Activated CD4-positive, alpha-beta T cell treated with anti-CD3 and anti-CD28 coated beads, Interleukin-2, Interleukin-6, amounts not matched to agents 100 ng/mL and 50 ng/mL, durations not matched to agents 16 hours and 8 hours (primary cell): ENCODE measurements around the gene RND1.

Source experiments
- DNase-seq: peaks from one replicate; pipeline ENCODE4 v3.0.0-alpha.2; 2020

RND1 gene

DNA sequence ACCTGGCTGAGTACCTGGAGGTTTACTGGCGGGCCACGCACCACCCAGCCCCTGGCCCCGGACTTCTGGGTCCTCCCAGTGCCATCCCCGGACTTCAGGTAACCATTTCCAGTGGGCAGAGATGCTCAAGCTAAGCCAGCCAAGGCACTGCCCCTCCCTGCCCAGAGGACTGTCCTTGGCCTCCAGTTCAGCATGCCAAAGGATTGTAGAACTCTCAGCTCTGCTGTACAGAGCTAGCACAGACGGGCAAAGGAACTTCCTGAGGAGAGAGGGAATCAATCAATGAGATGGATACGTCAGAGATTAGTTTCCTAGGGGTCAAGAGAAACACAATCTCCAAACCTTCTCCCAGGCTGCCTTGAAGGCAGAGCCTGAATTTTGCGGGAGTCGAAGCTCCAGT lies 38.6 kb downstream of the RND1 start:
- DNase-seq, result no peak

DNA sequence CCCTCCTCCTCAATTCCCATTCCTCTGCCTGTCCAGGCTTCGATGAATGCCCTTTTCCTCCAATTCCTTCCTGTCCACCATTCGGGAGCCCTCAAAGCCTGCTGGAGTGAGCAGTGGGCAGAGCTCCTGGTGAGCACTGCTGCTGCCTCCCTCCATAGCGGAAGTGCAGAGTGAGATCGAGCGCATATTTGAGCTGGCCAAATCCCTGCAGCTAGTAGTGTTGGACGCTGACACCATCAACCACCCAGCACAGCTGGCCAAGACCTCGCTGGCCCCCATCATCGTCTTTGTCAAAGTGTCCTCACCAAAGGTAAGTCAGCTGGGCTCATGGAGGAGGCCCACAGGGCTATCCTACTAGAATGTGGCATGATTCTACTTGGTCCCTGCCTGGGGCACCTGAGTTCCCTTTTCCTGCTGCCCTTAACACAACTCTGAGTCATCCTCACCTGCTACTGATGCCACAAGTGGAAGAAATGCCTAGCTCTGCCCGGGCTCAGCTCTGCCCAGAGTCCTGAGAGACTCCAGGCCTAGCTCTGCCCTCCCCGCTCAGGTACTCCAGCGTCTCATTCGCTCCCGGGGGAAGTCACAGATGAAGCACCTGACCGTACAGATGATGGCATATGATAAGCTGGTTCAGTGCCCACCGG lies 39.3 kb downstream of the RND1 start:
- DNase-seq, result no peak

DNA sequence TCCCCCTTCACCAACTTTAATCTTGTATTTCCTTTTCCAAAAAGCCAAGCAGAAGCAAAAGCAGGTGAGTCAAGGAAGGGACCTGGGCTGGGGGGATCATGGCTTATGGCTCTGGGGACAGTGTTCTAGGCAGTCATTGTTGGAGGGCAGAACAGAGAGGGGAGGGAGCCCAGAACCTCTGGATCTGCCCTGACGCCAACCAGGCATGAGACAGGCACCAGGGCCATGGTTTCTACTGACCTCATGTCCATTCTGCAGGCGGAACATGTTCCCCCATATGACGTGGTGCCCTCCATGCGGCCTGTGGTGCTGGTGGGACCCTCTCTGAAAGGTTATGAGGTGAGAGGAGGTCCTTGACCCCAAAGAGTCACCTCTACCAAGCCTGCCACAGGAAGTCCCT lies 40.8 kb downstream of the RND1 start:
- no peak for DNase-seq

DNA sequence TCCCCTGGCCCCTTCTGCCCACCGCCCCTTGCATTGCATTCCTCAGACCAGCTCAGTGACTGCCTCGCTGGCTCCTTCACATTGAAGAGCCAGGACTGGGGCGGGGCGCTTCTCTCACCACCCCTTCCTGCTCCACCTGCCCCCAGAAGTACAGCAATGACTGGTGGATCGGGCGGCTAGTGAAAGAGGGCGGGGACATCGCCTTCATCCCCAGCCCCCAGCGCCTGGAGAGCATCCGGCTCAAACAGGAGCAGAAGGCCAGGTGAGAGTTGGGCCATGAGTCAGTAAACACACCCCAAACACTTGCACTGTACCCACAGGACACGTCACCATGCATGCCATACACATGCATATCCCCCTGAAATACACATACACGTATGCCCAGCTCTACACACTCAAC lies 41.6 kb downstream of the RND1 start:
- peak; percentile 48 for DNase-seq

DNA sequence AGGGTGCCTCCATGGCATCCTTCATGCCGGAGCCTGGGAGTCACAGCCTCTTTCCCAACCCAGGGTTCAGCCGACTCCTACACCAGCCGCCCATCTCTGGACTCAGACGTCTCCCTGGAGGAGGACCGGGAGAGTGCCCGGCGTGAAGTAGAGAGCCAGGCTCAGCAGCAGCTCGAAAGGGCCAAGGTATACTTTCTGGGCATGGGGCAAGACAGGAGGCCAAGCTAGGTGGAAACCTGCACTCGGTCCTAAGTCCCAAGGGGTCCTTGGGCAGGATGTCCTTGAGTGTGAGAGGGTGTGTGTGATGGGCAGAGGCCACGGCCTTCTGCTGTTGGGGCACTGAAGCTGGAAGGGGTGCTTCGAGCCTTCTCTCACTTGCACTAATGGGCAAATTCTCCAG lies 42.4 kb downstream of the RND1 start:
- no peak for DNase-seq

DNA sequence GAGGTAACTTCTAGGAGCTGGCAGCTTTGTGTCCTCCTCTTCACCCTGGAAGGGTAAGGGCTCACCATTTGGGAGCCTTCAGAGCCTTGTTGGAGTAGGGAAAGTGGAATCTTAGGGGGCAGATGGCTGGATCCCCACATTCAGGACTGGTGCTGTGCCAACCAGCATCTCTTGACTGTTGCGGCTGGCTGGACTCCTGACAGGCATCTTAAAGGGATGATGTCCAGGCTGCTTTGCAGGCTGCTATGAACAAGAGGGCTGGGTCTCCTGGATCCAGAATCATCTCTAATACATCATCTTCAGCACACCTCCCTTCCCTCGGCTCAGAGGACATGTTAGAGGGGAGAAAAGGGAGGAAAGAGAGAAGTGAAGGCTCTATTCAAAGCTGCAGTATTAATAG lies 43.0 kb downstream of the RND1 start:
- DNase-seq, result no peak

DNA sequence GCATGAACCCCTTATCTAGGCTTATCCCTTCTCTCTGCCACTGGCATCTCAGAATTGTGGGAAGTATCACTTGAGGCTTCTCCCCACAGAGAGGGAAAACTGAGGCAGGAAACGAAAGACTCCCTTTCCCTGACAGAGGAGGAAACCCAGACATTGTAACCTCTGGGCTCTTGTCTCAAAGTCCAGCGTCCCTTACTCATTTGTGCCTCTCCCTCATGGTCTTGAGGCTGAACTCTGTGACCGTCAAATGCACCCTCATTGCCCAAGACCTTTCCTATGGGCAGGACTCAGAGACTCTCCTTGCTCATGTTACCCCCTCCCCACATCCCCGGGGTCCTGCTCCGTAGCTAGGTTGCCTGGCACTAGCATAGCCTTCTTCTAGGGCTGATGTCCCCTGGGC lies 43.5 kb downstream of the RND1 start:
- no peak for DNase-seq

DNA sequence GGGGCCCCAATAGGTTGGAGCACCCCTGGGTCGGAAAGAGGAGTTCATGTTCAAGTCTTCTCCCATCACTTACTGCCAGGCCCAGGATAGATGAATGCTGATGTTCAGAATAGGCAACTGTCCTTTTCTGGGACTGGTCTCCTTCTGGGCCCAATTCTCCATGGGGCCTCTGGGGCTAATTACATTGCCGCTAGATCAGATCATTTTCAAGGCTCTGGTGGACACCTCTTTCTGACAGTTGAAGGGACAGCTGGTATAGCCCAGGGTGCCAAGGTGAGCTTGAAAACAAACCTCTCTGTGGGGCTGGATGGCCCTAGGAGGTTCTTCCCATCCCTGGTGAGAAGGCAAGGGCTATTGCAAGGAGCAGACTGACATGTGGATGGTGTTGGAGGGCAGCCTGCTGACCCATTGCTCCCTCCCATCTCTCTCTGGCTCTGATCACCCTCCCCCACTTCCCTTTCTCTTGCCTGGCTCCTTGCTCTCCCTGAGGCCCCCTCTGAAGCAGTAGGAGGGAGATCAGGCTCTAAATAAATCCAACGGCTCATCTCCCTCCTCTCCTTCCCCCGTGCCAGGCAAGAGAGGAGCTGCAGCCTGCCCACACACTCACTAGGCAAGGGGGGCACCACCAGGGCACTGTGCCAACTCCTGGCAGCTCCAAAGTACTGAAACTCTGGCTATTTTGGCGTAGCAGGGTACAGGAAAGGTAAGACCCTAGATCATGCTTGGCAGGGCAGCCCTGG lies 45.5 kb downstream of the RND1 start:
- no peak for DNase-seq

DNA sequence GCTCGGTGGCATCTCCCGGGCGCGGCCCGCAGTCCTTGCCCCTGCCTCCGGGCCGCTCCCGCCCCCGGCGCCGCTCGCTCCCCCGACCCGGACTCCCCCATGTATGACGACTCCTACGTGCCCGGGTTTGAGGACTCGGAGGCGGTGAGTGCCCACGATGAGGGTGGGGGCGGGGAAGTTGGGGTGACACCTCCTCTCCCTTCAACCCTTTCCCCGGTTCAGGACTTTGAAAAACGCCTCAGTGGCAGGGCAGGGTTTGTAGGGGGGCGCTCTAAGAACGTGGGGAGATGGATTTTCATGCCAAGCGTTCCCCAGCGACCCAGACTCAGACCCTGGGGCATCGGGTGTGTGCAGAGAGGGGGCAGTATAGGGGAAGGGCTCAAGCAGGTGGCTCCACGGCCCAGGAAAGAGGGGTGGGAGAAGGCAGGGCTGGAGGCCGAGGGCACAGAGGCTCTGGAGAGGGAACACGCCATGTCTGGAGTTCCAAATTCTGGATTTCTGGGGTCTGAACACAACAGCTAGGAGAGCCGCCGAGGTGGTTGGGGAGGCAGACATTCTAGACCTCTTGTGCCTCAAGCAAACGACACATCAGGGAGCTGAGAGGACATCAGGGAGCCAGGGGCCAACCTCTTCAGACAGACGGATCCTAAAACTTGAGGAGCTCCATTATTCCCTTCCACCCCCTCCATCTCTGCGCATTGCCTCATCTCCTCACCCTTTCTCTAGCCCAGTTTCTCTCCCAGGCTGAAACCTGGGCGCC lies 46.7 kb downstream of the RND1 start:
- no peak for DNase-seq

DNA sequence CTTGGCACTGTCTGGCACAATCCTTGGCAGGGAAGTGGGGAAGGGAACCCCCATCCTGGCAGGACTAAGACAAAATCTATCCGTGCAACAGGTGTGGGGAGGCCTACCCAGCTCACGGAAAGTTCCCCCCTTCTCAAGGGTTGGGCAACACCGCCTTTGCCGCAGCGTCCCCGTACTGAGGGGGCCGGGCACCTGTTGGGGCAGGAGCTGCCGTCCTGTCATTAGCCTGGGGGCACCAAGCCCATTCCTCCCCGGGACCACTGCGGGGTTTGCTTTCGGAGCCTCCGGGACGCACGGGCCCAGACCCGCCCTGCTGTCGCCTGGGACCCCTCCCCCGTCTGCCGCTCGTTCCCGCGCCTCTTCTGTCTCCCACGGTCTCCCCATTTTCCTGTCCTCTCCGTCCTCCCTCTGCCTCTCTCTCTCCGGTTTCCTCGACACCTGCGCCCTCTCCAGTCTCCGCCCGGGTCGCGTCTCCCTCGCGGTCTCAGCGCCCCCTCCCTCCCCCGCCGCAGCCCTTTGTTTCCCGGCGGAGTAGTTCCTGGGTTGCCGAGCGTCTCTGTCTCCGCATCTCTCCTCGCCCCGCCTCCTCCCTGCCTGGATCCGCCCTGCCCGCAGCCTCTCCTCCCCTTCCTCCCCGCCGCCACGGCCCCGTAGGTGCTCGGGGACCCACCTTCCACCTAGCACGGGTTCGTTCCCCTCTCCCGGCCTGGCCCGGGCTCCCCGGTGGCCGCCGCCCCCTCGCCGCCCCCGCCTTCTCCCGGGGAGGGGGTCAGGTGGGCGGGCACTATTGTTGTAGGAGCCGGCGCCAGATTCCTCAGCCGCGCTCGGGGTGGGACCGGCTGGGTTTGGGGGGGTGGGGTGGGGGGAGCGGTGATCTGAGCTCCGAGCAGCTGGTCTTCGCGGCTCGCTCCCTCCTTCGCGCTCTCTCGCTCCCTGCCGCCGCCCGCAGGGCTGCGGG lies 47.5 kb downstream of the RND1 start, which contains the start of gene CACNB3:
TSS of gene CACNB3 (plus strand) at position 624 of the 958 bp plus-strand sequence. CDS start 434 bp downstream, outside the sequence.
- peak; percentile 74 for DNase-seq

DNA sequence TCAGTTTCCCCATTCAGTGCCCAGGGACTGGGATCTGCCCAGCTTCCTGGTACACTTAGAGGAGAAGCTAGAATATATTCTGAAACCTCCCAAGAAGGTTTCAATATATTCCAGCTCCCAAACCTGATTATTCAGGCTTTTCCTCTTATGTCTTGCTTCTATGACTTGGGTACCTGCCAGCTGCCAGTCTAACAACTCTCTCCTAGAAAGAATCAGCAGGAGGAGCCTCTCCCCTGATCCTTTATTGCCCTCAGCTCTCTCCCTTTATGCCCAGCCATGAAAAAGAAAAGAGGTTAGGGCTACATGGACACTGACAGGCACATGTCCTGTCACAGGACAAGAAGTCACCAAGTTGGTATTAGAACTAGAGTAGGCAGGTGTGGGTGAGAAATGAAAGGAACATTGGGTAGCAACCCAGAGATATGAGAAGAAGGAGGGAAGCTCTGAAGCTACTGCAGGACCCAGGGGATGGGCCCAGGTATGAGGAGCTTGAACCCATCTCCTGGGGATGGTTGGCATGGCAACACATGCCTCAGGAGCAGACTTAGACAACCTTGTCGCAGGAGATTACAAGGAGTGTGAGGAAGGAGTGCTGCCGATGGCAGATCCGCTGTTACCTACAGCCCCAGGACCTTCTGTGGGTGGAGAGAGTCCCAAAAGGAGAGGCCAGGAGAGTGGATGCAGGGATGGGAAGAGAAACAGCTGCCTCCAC lies 49.4 kb downstream of the RND1 start:
- no peak for DNase-seq

DNA sequence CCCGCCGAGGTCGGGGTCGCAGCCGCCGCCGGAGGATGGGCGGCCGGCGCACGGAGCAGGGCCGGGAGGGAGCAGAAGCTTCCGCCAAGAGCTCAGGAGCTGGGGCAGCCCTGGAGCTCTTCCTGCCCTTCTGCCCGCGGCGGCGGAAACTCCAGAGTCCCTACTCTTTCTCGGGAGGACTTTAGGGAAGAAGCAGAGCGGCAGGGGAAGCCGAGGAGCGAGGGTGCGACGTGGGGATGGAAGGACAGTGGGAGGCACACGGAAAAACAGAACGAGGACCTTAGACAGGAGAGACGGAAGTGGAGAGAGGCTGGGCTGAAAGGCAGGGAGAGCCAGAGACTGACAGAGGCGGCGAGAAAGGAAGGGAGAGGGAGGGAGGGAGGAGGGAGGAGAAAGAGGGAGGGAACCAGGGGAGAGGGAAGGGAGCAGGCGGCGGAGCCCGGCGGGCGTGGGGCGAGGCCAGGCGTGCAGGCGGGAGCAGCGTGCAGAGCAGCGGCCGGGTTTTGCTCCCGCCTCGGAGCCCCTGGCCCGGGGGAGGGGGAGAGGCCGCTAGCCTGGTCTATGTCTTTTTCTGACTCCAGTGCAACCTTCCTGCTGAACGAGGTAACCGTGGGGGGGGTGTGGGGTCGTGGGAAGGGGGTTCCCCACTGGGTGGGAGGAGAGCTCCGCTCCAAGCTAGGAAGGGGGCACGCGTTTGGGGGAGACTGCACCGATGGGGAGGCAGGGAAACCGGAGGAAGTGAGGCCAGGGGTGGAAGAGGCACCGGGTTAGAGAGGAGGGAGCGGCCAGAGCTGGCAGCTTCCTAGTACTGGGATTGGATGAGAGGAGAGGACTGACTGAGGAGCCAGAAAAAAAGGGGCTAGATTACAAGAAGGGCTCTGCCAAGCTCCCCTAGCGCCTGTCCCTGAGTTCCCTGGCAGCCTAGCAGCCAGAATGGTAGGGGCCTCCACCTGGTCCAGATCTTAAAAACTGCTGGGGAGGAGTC lies 50.3 kb downstream of the RND1 start:
- DNase-seq, result peak; percentile 63

DNA sequence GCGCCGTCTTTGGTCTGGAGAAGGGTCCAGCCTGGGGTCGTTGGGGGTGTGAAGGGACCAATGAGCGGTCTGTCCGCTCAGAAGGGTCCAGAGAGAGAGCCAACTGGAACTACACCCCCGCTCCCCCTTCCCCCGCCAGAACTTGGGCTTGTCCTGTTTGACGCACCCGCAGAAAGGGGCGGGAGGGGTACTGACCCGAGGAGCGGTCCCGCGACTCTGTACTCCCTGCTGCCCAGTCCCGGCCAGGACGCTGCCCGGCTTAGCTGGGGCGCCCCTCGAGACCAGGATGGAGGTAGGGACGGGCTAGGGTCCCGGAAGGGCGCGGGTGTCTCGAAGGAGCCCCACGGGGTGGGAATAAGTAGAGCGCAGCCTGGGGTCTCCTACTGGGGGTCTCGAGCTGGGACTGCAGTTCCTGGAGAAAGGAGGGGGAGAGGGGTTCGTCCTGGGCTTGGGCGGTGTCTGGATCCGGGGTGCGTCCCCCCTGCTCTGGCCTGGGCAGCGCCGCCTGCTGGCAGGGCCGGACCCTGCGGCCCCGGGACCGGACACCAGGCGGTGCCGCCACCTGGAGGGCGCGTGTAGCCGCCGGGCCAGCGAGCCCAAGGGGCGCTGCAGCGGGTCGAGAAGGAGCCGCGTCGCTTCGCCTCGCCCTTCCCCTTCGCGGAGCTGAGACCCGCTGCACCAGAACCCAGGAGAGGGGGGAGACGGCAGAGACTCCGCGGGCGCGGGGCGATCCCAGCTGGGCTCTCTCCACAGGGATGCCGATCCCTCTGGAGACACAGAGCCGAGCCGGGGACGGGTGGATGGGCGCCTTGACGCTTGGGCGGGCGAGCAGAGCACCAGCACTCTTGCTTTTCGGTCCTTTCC lies 51.2 kb downstream of the RND1 start:
- DNase-seq, result peak; percentile 92

DNA sequence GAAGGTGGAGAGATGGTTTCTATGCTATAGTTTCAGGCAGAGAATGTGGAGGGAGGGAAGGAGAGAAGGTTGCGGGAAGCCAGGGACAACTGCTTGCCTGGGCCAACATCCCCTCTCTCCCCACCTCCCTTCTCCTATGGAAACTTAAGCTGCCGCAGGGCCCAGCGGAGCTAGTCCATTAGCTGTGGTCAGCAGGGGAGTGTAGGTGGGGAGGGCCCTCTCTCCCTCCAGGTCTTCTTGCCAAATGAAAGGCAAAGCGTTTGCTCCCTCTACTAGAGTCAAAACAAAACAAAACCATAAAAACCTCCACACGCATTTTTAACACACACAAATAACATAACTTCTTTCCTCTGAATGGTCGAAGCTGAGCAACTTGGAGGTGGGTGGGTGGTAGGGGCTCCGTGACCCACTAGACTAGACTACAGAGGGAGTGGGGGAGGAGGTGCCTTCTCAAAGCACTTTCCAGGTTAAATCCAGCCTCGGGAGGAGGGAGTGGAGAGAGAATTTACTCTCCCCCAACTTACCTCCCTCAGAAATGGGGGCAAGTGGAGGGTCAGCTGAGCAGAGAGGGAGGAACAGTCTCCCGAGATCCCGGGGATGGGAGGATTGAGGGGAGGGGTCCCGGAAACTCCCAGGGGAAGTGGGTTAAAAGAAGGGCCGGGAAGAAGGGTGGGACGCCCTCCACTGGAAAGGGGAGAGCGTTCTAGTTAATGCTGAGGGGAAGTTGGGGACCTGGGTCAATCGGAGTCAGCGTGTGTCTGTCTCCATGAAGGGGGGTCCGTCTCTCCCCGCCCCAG lies 52.0 kb downstream of the RND1 start:
- no peak for DNase-seq

DNA sequence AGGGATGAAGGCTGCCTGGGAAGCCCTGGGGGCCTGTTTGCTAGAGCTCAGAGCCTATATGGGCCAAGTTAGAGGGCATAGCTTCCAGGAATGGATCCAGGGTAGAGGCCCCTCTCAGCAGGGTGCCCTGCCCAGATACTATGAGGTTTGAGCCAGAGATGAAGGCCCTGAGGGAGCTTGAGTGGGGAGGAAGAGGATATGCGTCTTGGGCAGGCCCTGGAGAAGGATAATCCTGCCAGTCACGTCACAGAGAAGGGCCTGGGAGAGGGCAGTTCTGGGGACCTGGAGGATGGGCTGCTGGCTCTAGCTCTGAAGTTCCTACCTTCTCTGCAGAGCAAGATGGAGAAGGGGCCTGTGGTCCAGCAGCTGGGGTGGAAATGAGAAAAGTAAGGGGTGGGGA lies 53.3 kb downstream of the RND1 start:
- DNase-seq, result no peak

DNA sequence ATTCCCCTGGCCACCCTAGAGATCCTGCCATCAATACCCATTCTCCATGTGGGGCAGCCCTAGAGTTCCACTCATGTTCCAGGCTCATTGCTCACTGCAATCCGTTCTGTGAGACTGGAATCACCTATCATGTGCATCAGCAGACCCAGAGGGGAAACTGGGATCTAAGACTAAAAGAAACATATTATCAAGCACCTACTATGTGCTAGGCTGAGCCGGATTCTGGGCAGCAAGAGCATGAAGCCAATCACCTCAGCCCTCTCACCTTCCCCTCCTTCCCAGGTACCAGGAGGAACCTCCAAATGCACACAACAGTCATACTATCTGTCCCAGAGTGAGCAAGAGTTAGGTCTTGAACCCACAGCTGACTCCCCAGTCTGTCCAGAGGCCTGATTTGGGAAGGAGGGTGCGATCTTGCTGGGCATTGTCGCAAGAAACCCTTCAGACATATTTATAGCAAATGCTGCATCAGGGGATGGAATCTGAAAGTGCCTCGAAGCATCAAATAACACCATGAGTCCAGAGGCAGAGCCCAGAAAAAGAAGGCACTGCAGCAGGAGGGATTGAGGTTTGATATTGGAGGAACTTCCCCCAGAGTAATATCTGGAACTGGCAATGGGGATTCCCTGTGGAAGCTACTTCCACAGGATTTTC lies 54.1 kb downstream of the RND1 start:
- DNase-seq, result no peak

DNA sequence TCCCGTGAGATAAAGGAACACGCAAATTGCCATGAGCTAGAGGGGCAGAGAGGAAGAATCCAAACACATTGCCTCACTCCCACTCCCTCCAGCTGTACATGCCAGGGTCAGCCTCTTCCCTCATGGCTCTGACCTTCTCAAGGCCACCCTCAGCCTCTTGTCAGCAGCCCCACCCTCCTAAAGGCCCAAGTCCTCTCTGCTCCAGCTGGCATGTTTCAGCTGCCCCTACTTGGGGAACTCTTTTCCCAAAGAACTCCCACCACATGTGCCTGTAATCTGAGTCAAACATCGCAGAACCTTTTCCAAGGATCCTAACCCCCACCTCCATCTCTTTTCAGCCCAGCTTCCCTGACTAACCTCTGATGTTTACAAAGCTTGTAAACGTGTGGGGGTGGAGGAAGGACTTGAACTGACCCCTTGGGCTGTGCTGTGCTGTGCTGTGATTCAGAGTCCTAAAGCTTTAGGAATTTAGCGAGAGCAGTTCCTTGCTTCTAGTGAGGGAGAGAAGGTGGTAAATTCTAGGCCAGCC lies 54.7 kb downstream of the RND1 start:
- no peak for DNase-seq

DNA sequence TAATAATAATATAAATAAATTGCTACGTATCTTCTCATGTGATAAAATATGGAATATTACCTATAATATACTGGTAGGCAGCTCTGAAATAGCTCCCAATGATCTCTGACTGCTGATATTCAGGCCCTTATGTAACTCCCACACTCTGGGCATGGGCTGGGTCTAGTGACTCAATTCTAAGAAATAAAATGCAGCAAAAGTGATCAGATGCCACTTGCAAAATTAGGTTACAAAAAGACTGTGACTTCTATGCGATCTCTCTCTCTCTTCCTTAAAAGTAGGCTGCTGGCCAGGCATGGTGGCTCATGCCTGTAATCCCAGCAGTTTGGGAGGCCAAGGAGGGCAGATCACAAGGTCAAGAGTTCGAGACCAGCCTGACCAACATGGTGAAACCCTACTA lies 57.7 kb downstream of the RND1 start:
- DNase-seq, result no peak
